ENCODE data around the gene ATP9B.

GRCh38 chr18:79117385-79117784 is 48.2 kb downstream of the ATP9B start:
- no peak for TF ChIP-seq CTCF (IDR thresholded peaks at IDR 0.05)
- TF ChIP-seq POLR2A (IDR thresholded peaks at IDR 0.05), result no peak
- TF ChIP-seq POLR2AphosphoS5 (IDR thresholded peaks at IDR 0.05), result no peak
- no peak for TF ChIP-seq EP300 (IDR thresholded peaks at IDR 0.05)

Measured in sigmoid colon (tissue), 4 donors.